ENCODE measurements around the gene TBX15.
A peak's percentile ranks its signal among the peaks of the same experiment; 100 is the strongest.

The TBX15 gene

DNA sequence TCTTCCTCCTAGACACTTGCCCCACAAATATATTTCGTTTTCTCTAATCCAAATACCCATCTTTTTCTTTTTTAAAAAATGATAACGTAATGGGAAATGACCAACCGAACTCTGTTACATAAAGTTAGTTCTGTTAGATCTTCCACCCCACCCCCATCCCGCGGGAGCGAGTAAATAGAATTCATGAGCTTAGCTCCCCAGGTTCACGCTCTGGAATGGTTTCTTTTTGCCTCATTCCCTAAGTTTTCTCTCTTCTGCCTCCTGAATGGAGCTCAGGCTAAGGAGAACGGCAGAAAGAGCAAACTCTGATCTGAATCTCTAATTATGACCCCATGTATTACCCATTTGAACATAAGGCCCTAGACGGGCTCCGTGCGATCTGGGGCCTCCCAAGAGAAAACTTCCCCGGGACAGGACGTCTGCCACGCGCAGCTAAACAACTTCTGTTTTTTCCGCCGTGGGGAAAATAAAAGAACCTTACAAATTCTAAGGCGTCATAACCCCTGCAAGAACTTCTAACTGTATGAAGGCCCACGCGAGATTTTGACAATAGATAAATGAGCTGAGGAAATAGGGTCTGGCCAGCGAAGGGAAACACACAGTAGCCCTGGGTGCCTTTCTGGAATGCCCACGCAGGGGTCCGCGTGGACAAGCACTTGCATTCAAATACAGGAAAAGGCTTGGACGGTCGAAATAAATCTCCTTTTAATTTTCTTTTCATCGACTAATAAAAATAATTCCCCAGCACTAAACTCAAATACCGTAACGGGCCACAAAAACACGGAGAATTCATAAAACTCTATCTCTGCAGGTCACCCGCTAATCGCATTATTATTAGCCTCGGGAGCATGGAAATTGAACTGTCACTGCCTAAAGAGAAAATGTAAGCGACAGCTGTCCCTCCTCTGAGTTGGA, 2.2 kb downstream of the TBX15 start:
- Histone ChIP-seq H3K9ac (ENCODE audit: low read depth in 1 of 2, low read length in 2 of 2) (no peak overlapping the region), H3K27me3 (ENCODE audit: control insufficient read depth in 2 of 2, insufficient read depth in 2 of 2, low read length in 2 of 2) (peaks cover 81 to 94% of the 10 kb centered on the region in 2 donors), H3K4me1 (ENCODE audit: control insufficient read depth in 2 of 2, insufficient read depth in 2 of 2, low read length in 2 of 2) (peaks cover 0 to 8% of the 10 kb centered on the region in 2 donors), H3K36me3 (ENCODE audit: control insufficient read depth in 2 of 2, insufficient read depth in 2 of 2, low read length in 2 of 2) (no peaks in the 10 kb centered on the region), H3K27ac (ENCODE audit: low read depth in 2 of 2, low read length in 2 of 2) (no peak overlapping the region), H3K9me3 (ENCODE audit: control insufficient read depth in 2 of 2, low read length in 2 of 2) (peaks cover 0 to 1% of the 10 kb centered on the region in 2 donors), H3K4me3 (ENCODE audit: low read length in 2 of 2) (no peak overlapping the region)

- Histone ChIP-seq H3K4me1 (ENCODE audit: control insufficient read depth in 2 of 2, insufficient read depth in 2 of 2, low read length in 2 of 2) (peaks cover 0 to 8% of the 10 kb centered on the region in 2 donors), H3K27me3 (ENCODE audit: control insufficient read depth in 2 of 2, insufficient read depth in 2 of 2, low read length in 2 of 2) (peaks cover 77 to 91% of the 10 kb centered on the region in 2 donors), H3K9ac (ENCODE audit: low read depth in 1 of 2, low read length in 2 of 2) (no peak overlapping the region), H3K27ac (ENCODE audit: low read depth in 2 of 2, low read length in 2 of 2) (no peak overlapping the region), H3K4me3 (ENCODE audit: low read length in 2 of 2) (peak overlapping the region in 1 of 2 donors; percentile 37), H3K36me3 (ENCODE audit: control insufficient read depth in 2 of 2, insufficient read depth in 2 of 2, low read length in 2 of 2) (no peaks in the 10 kb centered on the region), H3K9me3 (ENCODE audit: control insufficient read depth in 2 of 2, low read length in 2 of 2) (peaks cover 0 to 1% of the 10 kb centered on the region in 2 donors)
Observed at GRCh38 chr1:118984722-118985639, 3.2 kb downstream of the TBX15 start.

DNA sequence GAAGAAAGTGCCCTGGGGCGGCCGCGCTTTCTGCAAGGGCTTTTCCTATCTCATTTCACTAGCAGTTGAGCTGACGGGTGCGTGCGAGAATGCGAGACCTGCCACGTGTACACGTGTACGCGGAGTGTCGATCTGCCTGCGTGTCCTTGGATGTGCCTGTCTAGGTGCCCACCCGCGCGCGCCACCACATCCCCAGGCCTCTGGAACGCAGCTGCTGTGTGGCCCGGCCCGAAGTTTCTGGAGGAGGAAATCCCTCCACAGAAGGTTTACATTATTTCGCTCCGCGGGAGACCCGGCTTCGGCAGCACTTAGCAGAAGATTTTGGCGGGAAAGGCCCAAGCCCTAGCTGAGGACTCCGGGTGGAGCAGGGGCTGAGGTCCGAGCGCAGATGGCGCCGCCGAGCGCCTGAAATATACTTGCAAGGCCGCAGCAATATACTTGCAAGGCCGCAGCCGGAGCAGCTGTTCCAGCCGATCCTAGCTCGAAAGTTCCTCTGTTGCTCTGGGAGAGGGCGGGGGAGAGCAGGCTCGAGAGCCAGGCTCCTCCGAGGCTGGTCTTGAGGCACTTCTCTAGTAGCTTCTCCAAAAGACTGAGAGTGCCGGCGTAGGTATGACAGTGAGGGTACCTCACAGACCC, 3.9 kb downstream of the TBX15 start:
- H3K36me3 ChIP-seq (ENCODE audit: control insufficient read depth in 2 of 2, insufficient read depth in 2 of 2, low read length in 2 of 2), result no peaks in the 10 kb centered on the region
- peaks cover 74 to 91% of the 10 kb centered on the region in 2 donors for H3K27me3 ChIP-seq (ENCODE audit: control insufficient read depth in 2 of 2, insufficient read depth in 2 of 2, low read length in 2 of 2)
- H3K9me3 ChIP-seq (ENCODE audit: control insufficient read depth in 2 of 2, low read length in 2 of 2), result peaks cover 0 to 1% of the 10 kb centered on the region in 2 donors
- peak overlapping the region in 1 of 2 donors; percentile 37 for H3K4me3 ChIP-seq (ENCODE audit: low read length in 2 of 2)
- H3K27ac ChIP-seq (ENCODE audit: low read depth in 2 of 2, low read length in 2 of 2), result no peak overlapping the region
- H3K9ac ChIP-seq (ENCODE audit: low read depth in 1 of 2, low read length in 2 of 2), result no peak overlapping the region
- H3K4me1 ChIP-seq (ENCODE audit: control insufficient read depth in 2 of 2, insufficient read depth in 2 of 2, low read length in 2 of 2), result peaks cover 0 to 8% of the 10 kb centered on the region in 2 donors

DNA sequence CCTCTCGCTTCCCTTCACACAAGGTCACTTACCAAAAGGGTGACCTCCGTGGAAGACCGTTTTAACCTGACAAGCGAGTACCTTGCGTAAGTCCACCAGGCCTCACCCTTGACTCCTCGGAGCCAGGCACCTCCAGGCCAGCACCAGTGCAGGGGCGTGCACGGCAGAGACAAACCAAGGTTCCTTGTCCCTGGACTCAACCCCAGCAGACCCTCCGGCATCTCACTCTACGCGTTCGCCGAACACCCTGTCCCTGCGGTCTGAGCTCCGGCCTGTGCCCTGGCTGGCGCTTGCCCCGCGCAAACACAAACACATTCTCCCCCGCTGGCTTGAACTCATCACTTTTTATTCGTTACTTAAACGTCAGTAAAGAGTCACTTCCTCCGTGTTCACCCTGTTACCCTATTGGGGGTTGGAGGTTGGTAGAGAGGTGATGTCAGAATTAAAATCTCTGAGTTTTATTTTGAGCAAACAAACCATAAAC, 4.5 kb downstream of the TBX15 start:
- Histone ChIP-seq H3K4me3 (ENCODE audit: low read length in 2 of 2) (no peak overlapping the region), H3K9ac (ENCODE audit: low read depth in 1 of 2, low read length in 2 of 2) (no peak overlapping the region), H3K9me3 (ENCODE audit: control insufficient read depth in 2 of 2, low read length in 2 of 2) (peaks cover 0 to 1% of the 10 kb centered on the region in 2 donors), H3K4me1 (ENCODE audit: control insufficient read depth in 2 of 2, insufficient read depth in 2 of 2, low read length in 2 of 2) (peaks cover 0 to 10% of the 10 kb centered on the region in 2 donors), H3K27ac (ENCODE audit: low read depth in 2 of 2, low read length in 2 of 2) (no peak overlapping the region), H3K36me3 (ENCODE audit: control insufficient read depth in 2 of 2, insufficient read depth in 2 of 2, low read length in 2 of 2) (no peaks in the 10 kb centered on the region), H3K27me3 (ENCODE audit: control insufficient read depth in 2 of 2, insufficient read depth in 2 of 2, low read length in 2 of 2) (peaks cover 73 to 91% of the 10 kb centered on the region in 2 donors)

GRCh38 chr1:118982821-118983557, 5.2 kb downstream of the TBX15 start:
- Histone ChIP-seq H3K27me3 (ENCODE audit: control insufficient read depth in 2 of 2, insufficient read depth in 2 of 2, low read length in 2 of 2) (peaks cover 70 to 85% of the 10 kb centered on the region in 2 donors), H3K9me3 (ENCODE audit: control insufficient read depth in 2 of 2, low read length in 2 of 2) (peaks cover 0 to 1% of the 10 kb centered on the region in 2 donors), H3K27ac (ENCODE audit: low read depth in 2 of 2, low read length in 2 of 2) (no peak overlapping the region), H3K36me3 (ENCODE audit: control insufficient read depth in 2 of 2, insufficient read depth in 2 of 2, low read length in 2 of 2) (no peaks in the 10 kb centered on the region), H3K4me1 (ENCODE audit: control insufficient read depth in 2 of 2, insufficient read depth in 2 of 2, low read length in 2 of 2) (peaks cover 0 to 10% of the 10 kb centered on the region in 2 donors), H3K4me3 (ENCODE audit: low read length in 2 of 2) (no peak overlapping the region), H3K9ac (ENCODE audit: low read depth in 1 of 2, low read length in 2 of 2) (no peak overlapping the region)

DNA sequence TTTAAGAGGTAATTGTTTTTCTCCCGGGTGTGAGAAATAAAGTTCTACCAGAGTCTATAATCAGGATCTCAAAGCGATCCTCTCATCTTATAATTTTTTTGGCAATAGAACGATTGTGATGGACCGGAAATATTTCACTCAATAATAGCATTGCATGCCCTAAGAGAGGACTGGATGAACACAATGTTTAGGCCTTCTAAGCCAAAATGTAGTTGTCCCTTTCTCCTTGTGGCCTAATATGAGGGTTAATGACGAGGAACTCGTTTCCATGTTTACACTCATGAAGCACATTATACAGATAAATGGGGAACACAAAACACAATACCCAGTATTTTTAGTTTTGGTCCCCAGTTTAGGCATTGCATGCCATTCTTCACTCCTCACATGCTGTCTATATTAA, 5.9 kb downstream of the TBX15 start:
- peaks cover 71 to 85% of the 10 kb centered on the region in 2 donors for H3K27me3 ChIP-seq (ENCODE audit: control insufficient read depth in 2 of 2, insufficient read depth in 2 of 2, low read length in 2 of 2)
- no peaks in the 10 kb centered on the region for H3K36me3 ChIP-seq (ENCODE audit: control insufficient read depth in 2 of 2, insufficient read depth in 2 of 2, low read length in 2 of 2)
- peaks cover 0 to 1% of the 10 kb centered on the region in 2 donors for H3K9me3 ChIP-seq (ENCODE audit: control insufficient read depth in 2 of 2, low read length in 2 of 2)
- H3K4me1 ChIP-seq (ENCODE audit: control insufficient read depth in 2 of 2, insufficient read depth in 2 of 2, low read length in 2 of 2), result peaks cover 0 to 7% of the 10 kb centered on the region in 2 donors
- H3K4me3 ChIP-seq (ENCODE audit: low read length in 2 of 2), result no peak overlapping the region
- no peak overlapping the region for H3K9ac ChIP-seq (ENCODE audit: low read depth in 1 of 2, low read length in 2 of 2)
- H3K27ac ChIP-seq (ENCODE audit: low read depth in 2 of 2, low read length in 2 of 2), result no peak overlapping the region

GRCh38 chr1:118981436-118981835, 6.7 kb downstream of the TBX15 start:
- Histone ChIP-seq H3K4me3 (ENCODE audit: low read length in 2 of 2) (no peak overlapping the region), H3K27ac (ENCODE audit: low read depth in 2 of 2, low read length in 2 of 2) (no peak overlapping the region), H3K36me3 (ENCODE audit: control insufficient read depth in 2 of 2, insufficient read depth in 2 of 2, low read length in 2 of 2) (no peaks in the 10 kb centered on the region), H3K9ac (ENCODE audit: low read depth in 1 of 2, low read length in 2 of 2) (no peak overlapping the region), H3K9me3 (ENCODE audit: control insufficient read depth in 2 of 2, low read length in 2 of 2) (no peaks in the 10 kb centered on the region), H3K27me3 (ENCODE audit: control insufficient read depth in 2 of 2, insufficient read depth in 2 of 2, low read length in 2 of 2) (peaks cover 64 to 79% of the 10 kb centered on the region in 2 donors), H3K4me1 (ENCODE audit: control insufficient read depth in 2 of 2, insufficient read depth in 2 of 2, low read length in 2 of 2) (peaks cover 0 to 6% of the 10 kb centered on the region in 2 donors)

- Histone ChIP-seq H3K27me3 (ENCODE audit: control insufficient read depth in 2 of 2, insufficient read depth in 2 of 2, low read length in 2 of 2) (peaks cover 56 to 72% of the 10 kb centered on the region in 2 donors), H3K36me3 (ENCODE audit: control insufficient read depth in 2 of 2, insufficient read depth in 2 of 2, low read length in 2 of 2) (no peaks in the 10 kb centered on the region), H3K4me1 (ENCODE audit: control insufficient read depth in 2 of 2, insufficient read depth in 2 of 2, low read length in 2 of 2) (peaks cover 0 to 6% of the 10 kb centered on the region in 2 donors), H3K9ac (ENCODE audit: low read depth in 1 of 2, low read length in 2 of 2) (no peak overlapping the region), H3K27ac (ENCODE audit: low read depth in 2 of 2, low read length in 2 of 2) (no peak overlapping the region), H3K9me3 (ENCODE audit: control insufficient read depth in 2 of 2, low read length in 2 of 2) (no peaks in the 10 kb centered on the region), H3K4me3 (ENCODE audit: low read length in 2 of 2) (no peak overlapping the region)
Observed at GRCh38 chr1:118979754-118980575, 8.2 kb downstream of the TBX15 start.

All from mucosa of rectum (tissue), 2 donors.